ENCODE measurements around the gene MYO5A.

DNA sequence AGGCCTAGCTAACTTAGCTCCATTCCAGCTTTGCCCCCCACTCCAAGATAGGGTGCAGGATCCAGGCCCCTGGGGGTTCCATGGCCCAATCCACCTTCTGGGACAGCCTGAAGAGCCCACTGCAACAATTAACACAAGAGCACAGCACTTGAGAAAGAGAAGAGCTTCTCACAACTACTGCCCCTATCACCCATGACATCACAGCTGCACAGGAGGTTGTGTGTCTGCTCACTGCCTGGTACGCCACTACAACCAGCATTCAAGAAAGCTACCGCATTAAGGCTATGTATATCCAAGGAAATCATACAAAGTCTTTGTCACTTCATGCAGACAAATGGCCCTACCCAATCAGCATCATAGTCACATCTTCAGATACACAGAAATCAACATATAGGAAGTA is 62.0 kb downstream of the MYO5A start:
- TF ChIP-seq CTCF (IDR thresholded peaks at IDR 0.05; ENCODE audit: extremely low read depth in 1 of 2, insufficient read depth in 1 of 2, low read depth in 1 of 2, low read length in 2 of 2) (no peak), MAX (IDR thresholded peaks at IDR 0.05; ENCODE audit: insufficient read depth, insufficient read length) (no peak), POLR2AphosphoS5 (IDR thresholded peaks at IDR 0.05; ENCODE audit: insufficient read depth, low read depth, low read length) (no peak), EZH2 (IDR thresholded peaks at IDR 0.05; ENCODE audit: borderline replicate concordance, low read depth, low read length, severe bottlenecking) (no peak), POLR2A (IDR thresholded peaks at IDR 0.05; ENCODE audit: low read depth, low read length) (no peak), GATA2 (IDR thresholded peaks at IDR 0.05; ENCODE audit: insufficient read depth, insufficient read length, low read depth, low read length) (no peak), FOS (IDR thresholded peaks at IDR 0.05; ENCODE audit: borderline replicate concordance, insufficient read depth, low read length) (no peak)

All from endothelial cell of umbilical vein (primary cell).